ENCODE measurements around the gene POLR2L. TPM values are rescaled to one million over a fixed set of nuclear protein-coding genes. Genes with fewer than 3 reads are reported as not detected.
A peak's percentile ranks its signal among the peaks of the same experiment; 100 is the strongest.

The POLR2L gene
- total RNA-seq, 1 experiment from 2014 or later: 673 TPM

GRCh38 chr11:883527-883926 is 41.2 kb upstream of the POLR2L start:
- intact Hi-C loops (cut with micrococcal nuclease; ENCODE audit: unreplicated experiment): no loop called here
- CTCF ChIA-PET: no interaction called here

DNA sequence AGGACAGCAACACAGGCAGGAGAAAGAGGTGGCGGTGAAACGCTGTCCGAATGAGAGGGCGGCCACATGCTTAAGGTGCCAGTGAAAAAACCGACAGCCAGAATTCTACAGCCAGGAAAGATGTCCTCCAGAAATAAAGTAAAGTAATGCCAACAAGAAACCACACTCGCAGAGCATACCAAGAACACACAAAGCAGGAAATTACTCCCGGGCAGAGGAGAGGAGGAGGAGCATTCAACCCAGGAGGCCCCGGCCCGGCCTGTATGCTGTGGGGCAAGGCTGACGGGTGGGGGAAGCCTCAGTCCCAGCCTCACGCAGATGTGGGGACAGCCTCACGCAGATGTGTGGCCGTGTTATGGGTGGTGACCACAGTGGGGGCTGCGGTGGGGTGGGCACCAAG is 40.3 kb upstream of the POLR2L start:
- intact Hi-C loops (cut with micrococcal nuclease; ENCODE audit: unreplicated experiment): no loop called here
- ChIA-PET POLR2A (no interaction called here), CTCF (no interaction called here)
- ATAC-seq: no peak
- H3K27me3 ChIP-seq (ENCODE audit: control insufficient read depth, insufficient read depth, low read length): no peaks in the 10 kb centered on the region
- in situ Hi-C loops (cut with HindIII; ENCODE audit: low pct_unique_long_range_greater_than_20kb, low sequenced_read_pairs): no loop called here
- TF ChIP-seq REST (IDR thresholded peaks at IDR 0.05; ENCODE audit: insufficient read depth in 1 of 2, low read depth in 2 of 2, low read length in 1 of 2): no peak
- no peak overlapping the region for H3K27ac ChIP-seq (ENCODE audit: low read length)
- BruUV-seq (replicated peaks): no TSS peak
- H3K4me1 ChIP-seq (ENCODE audit: control insufficient read depth, insufficient read depth, low read length): no peaks in the 10 kb centered on the region
- no peak for DNase-seq (ENCODE audit: low read depth, low spot score)
- H3K36me3 ChIP-seq (ENCODE audit: control insufficient read depth, insufficient read depth, low read length): no peaks in the 10 kb centered on the region
- no peaks in the 10 kb centered on the region for H3K9me3 ChIP-seq (ENCODE audit: control insufficient read depth, insufficient read depth, low read depth, low read length)
- no peak overlapping the region for H3K4me3 ChIP-seq (ENCODE audit: low read depth in 2 of 2, low read length in 2 of 2)

More at GRCh38 chr11:883527-883926, 41.2 kb upstream of the POLR2L start:
- no peaks in the 10 kb centered on the region; the same call in 1 of the 2 replicates for H3K4me1 ChIP-seq (ENCODE audit: control insufficient read depth, insufficient read depth, low read length)
- no peak overlapping the region for H3K4me3 ChIP-seq (ENCODE audit: low read depth in 2 of 2, low read length in 2 of 2)
- H3K36me3 ChIP-seq (ENCODE audit: control insufficient read depth, insufficient read depth, low read length): no peaks in the 10 kb centered on the region
- TF ChIP-seq, protein P1, sequence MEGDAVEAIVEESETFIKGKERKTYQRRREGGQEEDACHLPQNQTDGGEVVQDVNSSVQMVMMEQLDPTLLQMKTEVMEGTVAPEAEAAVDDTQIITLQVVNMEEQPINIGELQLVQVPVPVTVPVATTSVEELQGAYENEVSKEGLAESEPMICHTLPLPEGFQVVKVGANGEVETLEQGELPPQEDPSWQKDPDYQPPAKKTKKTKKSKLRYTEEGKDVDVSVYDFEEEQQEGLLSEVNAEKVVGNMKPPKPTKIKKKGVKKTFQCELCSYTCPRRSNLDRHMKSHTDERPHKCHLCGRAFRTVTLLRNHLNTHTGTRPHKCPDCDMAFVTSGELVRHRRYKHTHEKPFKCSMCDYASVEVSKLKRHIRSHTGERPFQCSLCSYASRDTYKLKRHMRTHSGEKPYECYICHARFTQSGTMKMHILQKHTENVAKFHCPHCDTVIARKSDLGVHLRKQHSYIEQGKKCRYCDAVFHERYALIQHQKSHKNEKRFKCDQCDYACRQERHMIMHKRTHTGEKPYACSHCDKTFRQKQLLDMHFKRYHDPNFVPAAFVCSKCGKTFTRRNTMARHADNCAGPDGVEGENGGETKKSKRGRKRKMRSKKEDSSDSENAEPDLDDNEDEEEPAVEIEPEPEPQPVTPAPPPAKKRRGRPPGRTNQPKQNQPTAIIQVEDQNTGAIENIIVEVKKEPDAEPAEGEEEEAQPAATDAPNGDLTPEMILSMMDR (IDR thresholded peaks at IDR 0.05): no peak
- TF ChIP-seq SIN3A (IDR thresholded peaks at IDR 0.05; ENCODE audit: borderline replicate concordance, insufficient read depth, low read depth, low read length): no peak
- no peak for TF ChIP-seq POLR2AphosphoS5 (IDR thresholded peaks at IDR 0.05; ENCODE audit: low read depth, low read length)
- TF ChIP-seq TCF7L2 (IDR thresholded peaks at IDR 0.05; ENCODE audit: low read depth, low read length): no peak
- no peaks in the 10 kb centered on the region for H3K27me3 ChIP-seq (ENCODE audit: control insufficient read depth, insufficient read depth, low read length)
- DNase-seq (ENCODE audit: low read depth, low spot score): no peak
- no peaks in the 10 kb centered on the region for H3K9me3 ChIP-seq (ENCODE audit: control insufficient read depth, insufficient read depth, low read depth, low read length)
- POLR2A ChIA-PET: no interaction called here
- peak; percentile 16; the same call in 1 of the 2 replicates for ATAC-seq
- no TSS peak for BruUV-seq (replicated peaks)
- in situ Hi-C loops (cut with HindIII; ENCODE audit: low pct_unique_long_range_greater_than_20kb, low sequenced_read_pairs): no loop called here
- no peak overlapping the region for H3K27ac ChIP-seq (ENCODE audit: low read length)

- ChIA-PET CTCF (no interaction called here), POLR2A (no interaction called here)
- no peaks in the 10 kb centered on the region for H3K27me3 ChIP-seq (ENCODE audit: control insufficient read depth, insufficient read depth, low read length)
- no peak overlapping the region for H3K27ac ChIP-seq (ENCODE audit: low read length)
- H3K9me3 ChIP-seq (ENCODE audit: control insufficient read depth, insufficient read depth, low read depth, low read length): no peaks in the 10 kb centered on the region
- no TSS peak for BruUV-seq (replicated peaks)
- ATAC-seq (no peak), DNase-seq (ENCODE audit: low read depth, low spot score) (no peak)
- H3K36me3 ChIP-seq (ENCODE audit: control insufficient read depth, insufficient read depth, low read length): no peaks in the 10 kb centered on the region
- TF ChIP-seq SIN3A (IDR thresholded peaks at IDR 0.05; ENCODE audit: borderline replicate concordance, insufficient read depth, low read depth, low read length): no peak
- TF ChIP-seq POLR2AphosphoS5 (IDR thresholded peaks at IDR 0.05; ENCODE audit: low read depth, low read length): no peak
- TF ChIP-seq REST (IDR thresholded peaks at IDR 0.05; ENCODE audit: insufficient read depth in 1 of 2, low read depth in 2 of 2, low read length in 1 of 2): no peak
- TF ChIP-seq, protein P1 (IDR thresholded peaks at IDR 0.05): no peak
- no peak for TF ChIP-seq TCF7L2 (IDR thresholded peaks at IDR 0.05; ENCODE audit: low read depth, low read length)
- 0 out of 2 replicates have a peak, but pooled peaks cover 3% of the 10 kb centered on the region for H3K4me1 ChIP-seq (ENCODE audit: control insufficient read depth, insufficient read depth, low read length)
- no peak overlapping the region for H3K4me3 ChIP-seq (ENCODE audit: low read depth in 2 of 2, low read length in 2 of 2)
- intact Hi-C loops (cut with micrococcal nuclease; ENCODE audit: unreplicated experiment): no loop called here
- in situ Hi-C loops (cut with HindIII; ENCODE audit: low pct_unique_long_range_greater_than_20kb, low sequenced_read_pairs): no loop called here
Measured at GRCh38 chr11:880447-880846, 38.1 kb upstream of the POLR2L start.
